Esophagus (tissue), 2 donors: Measurements from ENCODE around the gene GRID1. TPM values are rescaled to one million over a fixed set of nuclear protein-coding genes. Genes with fewer than 3 reads are reported as not detected.
"Not testable (repeated sequence)": the region's sequence is repeated elsewhere in the genome, so short reads cannot be mapped to it uniquely, and the experiment has no call there.

Experiments
- H3K27ac ChIP-seq, 2 donors: one replicate each; pipeline ENCODE4 v1.5.1; 2013; ENCODE audit warnings: low read depth in 2 of 2, mild to moderate bottlenecking in 2 of 2, inconsistent platforms in 1 of 2, low read length in 1 of 2, moderate library complexity in 1 of 2
- H3K27me3 ChIP-seq, 2 donors: one replicate each; pipeline ENCODE4 v1.6.1; 2013; ENCODE audit warnings: low read length in 2 of 2, control low read depth in 1 of 2, mild to moderate bottlenecking in 1 of 2; ENCODE audit not compliant: insufficient read depth in 2 of 2, control insufficient read depth in 1 of 2
- H3K36me3 ChIP-seq, 2 donors: one replicate each; pipeline ENCODE4 v1.6.1; 2013; ENCODE audit warnings: low read length in 1 of 2; ENCODE audit not compliant: control insufficient read depth in 2 of 2, insufficient read depth in 2 of 2
- H3K4me1 ChIP-seq, 2 donors: one replicate each; pipeline ENCODE4 v1.6.1; 2013; ENCODE audit warnings: low read length in 1 of 2; ENCODE audit not compliant: control insufficient read depth in 2 of 2, insufficient read depth in 2 of 2
- H3K4me3 ChIP-seq, 2 donors: one replicate each; pipeline ENCODE4 v1.5.1; 2013; ENCODE audit warnings: low read length in 2 of 2, mild to moderate bottlenecking in 2 of 2, low read depth in 1 of 2, moderate library complexity in 1 of 2
- H3K9me3 ChIP-seq, 2 donors: one replicate each; pipeline ENCODE4 v1.6.1; 2013; ENCODE audit warnings: mild to moderate bottlenecking in 2 of 2, low read depth in 1 of 2, low read length in 1 of 2, moderate library complexity in 1 of 2; ENCODE audit not compliant: control insufficient read depth in 2 of 2, insufficient read depth in 1 of 2
- WGBS, 2 donors: extraction: QIAGEN DNeasy Blood & Tissue Kit; methylation state at CpG; one replicate each; pipeline ENCODE4 v1.1.7; 2013; 5-methylcytosine and 5-hydroxymethylcytosine counted together
- polyA plus RNA-seq, 2 donors: library from polyadenylated mRNA; stranded (reverse); fragments of 200-250 nt; gene quantifications; one replicate each; pipeline ENCODE4 v1.2.3, GENCODE V29; 2013
- donor health status: healthy with polysubstance abuse.
- donor health status: Bipolar disorder and iron deficiency.

Gene GRID1
- polyA plus RNA-seq, 2 donors = 0.04 to 0.32 TPM

DNA sequence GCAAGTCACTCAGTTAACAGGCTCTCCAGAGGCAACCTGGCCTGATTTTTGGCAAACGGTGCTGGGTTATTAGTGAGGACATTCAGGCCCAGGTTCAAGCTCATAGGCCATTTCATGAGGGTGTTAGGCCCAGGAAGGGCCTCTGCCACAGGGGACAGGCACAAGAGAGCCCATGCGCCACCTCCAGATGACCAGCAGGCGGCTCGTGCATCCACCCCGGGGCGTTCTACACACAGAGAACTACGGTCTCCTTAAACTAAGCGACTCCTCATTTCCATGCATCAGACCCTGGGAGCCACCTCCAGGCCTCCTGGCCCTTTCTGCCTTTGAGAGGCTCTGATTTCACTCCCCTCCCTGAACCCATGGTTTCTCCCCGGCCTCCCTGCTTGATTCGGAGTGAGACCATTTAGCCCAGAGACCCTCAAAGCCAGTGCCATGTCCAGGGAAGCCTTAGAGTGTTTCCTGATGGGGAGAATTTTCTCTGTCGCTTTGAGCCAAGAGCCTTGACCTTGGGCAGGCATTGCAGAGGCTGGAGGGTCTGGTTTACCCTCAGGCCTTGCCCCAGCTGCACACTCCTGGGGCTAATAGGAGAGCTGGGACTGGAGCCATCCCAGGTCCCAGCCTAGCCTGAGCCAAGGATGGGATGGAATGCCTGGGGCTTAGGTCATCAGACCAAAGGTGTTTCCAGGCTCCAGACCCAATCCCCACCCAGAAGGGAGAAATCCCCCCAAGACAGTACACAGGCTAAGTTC, 188.0 kb downstream of the GRID1 start:
- H3K4me3 ChIP-seq = no peak overlapping the region
- H3K36me3 ChIP-seq = no peaks in the 10 kb centered on the region
- 53 to 74% methylated on average over 11 of the region's 11 CpGs for WGBS, 2 donors
- H3K4me1 ChIP-seq = no peaks in the 10 kb centered on the region
- H3K27me3 ChIP-seq = peaks cover 0 to 3% of the 10 kb centered on the region in 2 donors
- H3K27ac ChIP-seq = no peak overlapping the region
- no peaks in the 10 kb centered on the region for H3K9me3 ChIP-seq

DNA sequence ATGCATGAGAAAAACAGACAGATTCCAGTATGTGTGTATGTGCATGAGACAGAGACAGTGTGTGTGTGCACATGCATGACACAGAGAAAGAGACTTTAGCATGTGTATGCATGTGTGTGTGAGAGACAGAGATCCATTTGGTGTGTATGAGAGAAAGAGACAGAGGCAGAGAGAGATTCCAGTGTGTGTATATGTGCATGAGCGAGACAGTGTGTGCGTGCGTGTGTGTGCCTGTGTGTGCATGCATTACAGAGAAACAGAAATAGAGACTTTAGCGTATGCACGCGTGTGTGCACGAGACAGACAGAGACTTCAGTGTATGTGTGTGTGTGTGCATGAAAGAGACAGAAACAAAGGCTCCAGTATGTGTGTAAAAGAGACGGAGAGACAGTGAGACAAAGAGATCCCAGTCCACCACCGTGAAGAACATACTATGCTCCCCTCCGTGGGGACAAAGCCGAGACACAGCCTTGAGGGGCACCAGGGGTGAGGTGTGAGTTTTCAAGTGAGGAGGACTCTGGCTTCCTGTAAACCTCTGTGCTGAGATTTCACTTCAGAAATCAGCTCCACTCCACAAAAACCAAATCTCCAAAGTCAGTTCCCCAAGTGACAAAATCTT, 188.9 kb downstream of the GRID1 start:
- Histone ChIP-seq H3K27ac (no peak overlapping the region), H3K27me3 (peaks cover 0 to 3% of the 10 kb centered on the region in 2 donors), H3K36me3 (no peaks in the 10 kb centered on the region), H3K9me3 (no peaks in the 10 kb centered on the region), H3K4me1 (no peaks in the 10 kb centered on the region), H3K4me3 (no peak overlapping the region)
- WGBS, 2 donors = 81 to 93% methylated on average over 11 of the region's 11 CpGs

DNA sequence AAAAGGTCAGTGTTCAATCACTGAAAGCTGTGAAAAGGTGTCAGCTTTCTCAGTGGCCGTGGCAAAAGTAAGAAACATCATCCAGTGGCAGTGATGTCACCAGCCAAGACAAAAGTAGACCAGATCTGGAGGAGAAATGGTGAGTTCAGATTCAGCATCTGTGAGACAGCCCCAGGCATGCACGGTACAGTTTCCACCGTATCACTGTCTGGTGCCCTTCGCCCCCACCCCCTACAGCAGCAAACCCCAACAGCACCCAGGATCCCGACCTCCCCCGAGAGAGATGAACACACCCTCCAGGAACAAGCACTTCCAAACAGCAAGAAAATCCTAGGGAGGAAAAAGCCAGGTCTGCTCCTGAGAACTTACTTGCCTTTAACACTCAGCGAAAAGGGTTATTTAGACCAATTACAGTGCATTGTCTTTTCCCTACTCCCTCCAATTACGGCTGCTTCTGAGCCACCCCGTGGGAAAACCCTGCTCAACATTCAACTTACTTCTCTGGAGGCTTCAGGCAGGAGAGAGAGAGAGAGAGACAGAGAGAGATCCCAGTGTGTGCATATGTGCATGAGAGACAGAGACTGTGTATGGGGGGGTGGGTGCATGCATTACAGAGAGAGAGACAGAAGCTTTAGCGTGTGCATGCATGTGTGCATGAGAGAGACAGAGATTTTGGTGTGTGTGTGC, 189.6 kb downstream of the GRID1 start:
- 62 to 67% methylated on average over 10 of the region's 10 CpGs for WGBS, 2 donors
- Histone ChIP-seq H3K4me3 (no peak overlapping the region), H3K27ac (no peak overlapping the region), H3K9me3 (no peaks in the 10 kb centered on the region), H3K27me3 (peaks cover 0 to 3% of the 10 kb centered on the region in 2 donors), H3K4me1 (no peaks in the 10 kb centered on the region), H3K36me3 (no peaks in the 10 kb centered on the region)

DNA sequence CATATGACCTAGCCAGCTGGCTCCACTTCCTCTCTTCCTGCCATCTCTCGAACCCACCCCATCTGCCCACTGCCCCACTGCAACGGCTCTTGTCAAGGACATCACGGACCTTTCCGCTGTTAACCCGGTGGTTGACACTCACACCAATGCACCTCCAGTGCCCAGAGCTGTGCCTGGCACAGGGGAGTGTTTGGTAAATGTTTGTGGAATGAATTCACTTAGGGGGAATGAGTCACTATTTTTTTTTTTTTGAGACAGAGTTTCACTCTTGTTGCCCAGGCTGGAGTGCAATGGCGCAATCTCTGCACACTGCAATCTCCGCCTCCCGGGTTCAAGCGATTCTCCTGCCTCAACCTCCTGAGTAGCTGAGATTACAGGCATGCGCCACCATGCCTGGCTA, 191.1 kb downstream of the GRID1 start:
- not testable (repeated sequence) for H3K36me3 ChIP-seq, H3K4me1 ChIP-seq, H3K27me3 ChIP-seq, H3K4me3 ChIP-seq, H3K27ac ChIP-seq, H3K9me3 ChIP-seq
- WGBS, 2 donors = 92 to 93% methylated on average over 10 of the region's 10 CpGs

DNA sequence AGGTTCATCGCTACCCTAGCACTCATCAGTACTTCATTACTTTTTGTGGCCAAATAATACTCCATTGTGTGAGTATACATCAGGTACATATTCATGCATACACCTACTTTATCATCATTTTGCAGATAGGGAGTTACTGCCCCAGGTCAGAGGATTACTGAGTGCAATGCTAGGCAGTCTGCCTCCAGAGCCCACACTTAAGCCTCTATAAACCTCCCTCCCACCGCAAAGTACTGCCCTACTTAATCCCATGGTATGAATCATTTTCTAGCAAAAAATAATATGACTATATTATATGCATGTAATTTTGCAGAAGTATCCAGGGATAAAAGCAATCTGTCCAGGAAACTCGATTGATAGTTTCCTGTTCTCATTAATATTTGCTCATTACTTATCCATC, 194.3 kb downstream of the GRID1 start:
- WGBS, 2 donors = 54 to 74% methylated on average over 3 of the region's 3 CpGs
- no peaks in the 10 kb centered on the region for H3K4me1 ChIP-seq

DNA sequence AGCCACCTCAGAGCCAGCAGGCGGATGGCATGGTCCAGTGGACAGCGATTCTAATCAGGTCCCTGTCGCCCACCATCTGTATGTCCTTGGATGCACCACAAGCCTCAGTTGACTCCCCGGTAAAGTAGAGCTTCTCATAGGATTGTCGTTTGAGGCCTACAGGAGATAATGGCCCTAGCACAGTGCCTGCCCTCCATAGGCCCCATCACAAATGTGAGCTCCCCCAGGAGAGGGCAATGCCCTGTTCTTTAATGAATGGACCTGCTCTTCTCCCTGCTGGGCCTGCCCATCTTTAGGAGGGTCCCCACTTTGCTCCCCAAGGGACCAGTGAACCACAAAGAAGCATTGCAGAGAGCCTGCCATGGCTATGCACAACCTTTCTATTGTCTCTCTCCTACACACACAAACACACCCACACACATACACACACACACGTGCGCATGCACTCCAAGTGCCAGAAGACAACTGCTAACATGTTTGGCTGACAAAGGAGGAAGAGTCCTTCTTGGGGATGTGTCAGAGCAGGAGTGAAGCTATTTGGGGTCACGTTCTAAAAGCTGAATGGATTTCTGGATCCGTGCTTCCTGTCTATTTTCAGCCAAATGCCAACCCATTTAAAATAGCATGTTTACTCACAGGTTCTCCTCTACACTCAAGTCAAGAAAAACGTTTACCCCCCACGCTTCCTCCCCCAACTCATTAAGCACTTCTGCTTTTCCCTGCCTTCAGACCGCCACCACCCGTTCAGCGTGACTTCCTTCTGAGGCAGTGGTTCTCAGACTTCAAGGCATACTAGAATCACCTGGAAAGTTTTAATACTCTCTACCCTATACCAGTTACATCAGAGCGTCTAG, 196.1 kb downstream of the GRID1 start:
- Histone ChIP-seq H3K27ac (no peak overlapping the region), H3K4me1 (no peaks in the 10 kb centered on the region), H3K36me3 (no peaks in the 10 kb centered on the region), H3K4me3 (no peak overlapping the region), H3K9me3 (no peaks in the 10 kb centered on the region), H3K27me3 (no peaks in the 10 kb centered on the region)
- WGBS, 2 donors = 65 to 69% methylated on average over 15 of the region's 15 CpGs

More for the DNA sequence above, 194.3 kb downstream of the GRID1 start:
- Histone ChIP-seq H3K27ac (no peak overlapping the region), H3K36me3 (no peaks in the 10 kb centered on the region), H3K4me3 (no peak overlapping the region), H3K27me3 (no peaks in the 10 kb centered on the region), H3K9me3 (no peaks in the 10 kb centered on the region)

DNA sequence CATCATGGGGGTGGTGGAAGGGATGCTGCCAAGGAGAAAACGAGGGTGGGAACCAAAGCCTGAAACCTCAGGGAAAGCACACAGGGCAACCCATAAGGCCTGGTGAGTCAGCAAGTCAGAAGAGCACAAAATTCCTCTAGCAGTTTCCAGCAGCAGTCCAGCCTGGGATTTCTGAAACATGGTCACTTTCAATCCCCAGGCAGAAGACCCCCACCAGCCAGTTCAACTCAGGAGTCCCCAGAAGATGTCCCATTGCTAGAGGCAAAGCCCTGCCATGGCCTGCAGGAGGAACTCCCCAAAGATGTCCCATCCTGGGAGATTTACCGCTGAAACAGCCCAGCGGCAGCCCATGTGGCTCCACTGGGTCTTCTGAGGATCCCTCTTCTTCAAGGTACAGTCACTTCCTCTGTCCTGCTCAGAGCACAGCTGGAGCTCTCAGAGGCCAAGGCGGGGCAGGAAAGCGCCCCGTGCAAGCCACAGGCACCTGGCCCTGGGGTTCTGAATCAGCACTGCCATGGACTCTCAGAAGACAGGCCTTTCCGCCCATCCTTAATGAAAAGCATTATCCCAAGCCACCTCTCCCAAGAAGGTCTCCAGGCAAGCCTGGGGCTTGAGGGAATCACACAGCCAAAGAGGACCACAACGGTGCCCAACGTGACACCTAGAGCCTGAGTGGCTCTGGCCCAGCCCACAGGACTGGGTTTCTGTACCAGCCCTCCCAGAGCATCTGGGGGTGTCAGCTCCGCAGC, 196.9 kb downstream of the GRID1 start:
- no peaks in the 10 kb centered on the region for H3K36me3 ChIP-seq
- 81 to 85% methylated on average over 10 of the region's 10 CpGs for WGBS, 2 donors
- no peaks in the 10 kb centered on the region for H3K4me1 ChIP-seq
- H3K9me3 ChIP-seq = no peaks in the 10 kb centered on the region
- no peaks in the 10 kb centered on the region for H3K27me3 ChIP-seq
- H3K4me3 ChIP-seq = no peak overlapping the region
- H3K27ac ChIP-seq = no peak overlapping the region

DNA sequence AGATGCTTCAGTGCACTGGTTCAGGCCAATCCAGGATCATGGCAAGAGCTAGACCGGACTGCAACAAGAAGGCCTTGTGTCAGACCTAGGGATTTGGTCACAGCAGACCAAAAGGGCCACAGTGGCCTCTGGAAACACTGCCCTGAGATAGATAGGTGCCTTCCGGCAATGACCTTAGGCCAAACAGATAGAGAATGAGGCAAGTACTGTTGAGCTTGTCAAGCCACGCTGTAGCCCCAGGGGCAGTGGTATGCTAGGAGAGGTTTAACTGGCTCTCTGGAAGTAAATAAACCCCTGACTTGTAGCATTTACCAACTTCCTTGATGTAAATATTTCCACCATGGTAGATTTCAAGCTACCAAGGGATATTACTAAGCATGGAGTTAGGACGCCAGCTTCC, 197.5 kb downstream of the GRID1 start:
- Histone ChIP-seq H3K27ac (no peak overlapping the region), H3K36me3 (no peaks in the 10 kb centered on the region), H3K27me3 (no peaks in the 10 kb centered on the region), H3K4me1 (no peaks in the 10 kb centered on the region), H3K4me3 (no peak overlapping the region), H3K9me3 (no peaks in the 10 kb centered on the region)
- WGBS, 2 donors = 88 to 90% methylated on average over 4 of the region's 4 CpGs

DNA sequence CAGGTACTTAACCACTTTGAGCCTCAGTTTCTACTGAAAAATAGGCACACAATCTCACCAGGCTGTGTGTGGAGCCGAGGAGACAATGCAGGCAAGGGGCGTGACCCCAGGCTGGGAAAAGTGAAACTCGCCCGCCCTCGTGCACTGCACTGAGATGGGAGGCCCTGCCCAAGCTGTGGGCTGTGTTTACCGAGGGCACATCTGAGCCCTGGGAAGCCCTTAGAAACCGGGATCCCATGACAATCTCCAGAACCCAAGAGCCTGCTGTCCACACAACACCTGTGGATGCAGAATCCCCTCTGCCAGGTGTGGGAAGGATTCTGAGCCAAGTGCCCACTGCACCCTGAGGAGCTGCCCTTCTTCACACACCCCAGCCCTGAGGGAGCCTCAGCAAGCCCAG, 198.3 kb downstream of the GRID1 start:
- no peaks in the 10 kb centered on the region for H3K4me1 ChIP-seq
- no peak overlapping the region for H3K4me3 ChIP-seq
- no peaks in the 10 kb centered on the region for H3K9me3 ChIP-seq
- H3K36me3 ChIP-seq = no peaks in the 10 kb centered on the region
- WGBS, 2 donors = 58 to 62% methylated on average over 7 of the region's 7 CpGs
- H3K27me3 ChIP-seq = no peaks in the 10 kb centered on the region
- H3K27ac ChIP-seq = no peak overlapping the region
